Skeletal muscle tissue (tissue), 4 donors: ENCODE data around the gene IGF1R. TPM values are rescaled to one million over a fixed set of nuclear protein-coding genes. Genes with fewer than 3 reads are reported as not detected.

Experiments used
- H3K27ac ChIP-seq: one replicate; pipeline ENCODE4 v1.7.0; 2013; ENCODE audit warnings: mild to moderate bottlenecking, low read depth, low read length, inconsistent platforms
- H3K27me3 ChIP-seq, 3 donors: one replicate each; pipeline ENCODE4 v1.7.0; 2013; ENCODE audit warnings: low read length in 3 of 3; ENCODE audit not compliant: control insufficient read depth in 3 of 3, insufficient read depth in 3 of 3
- H3K36me3 ChIP-seq, 3 donors: one replicate each; pipeline ENCODE4 v1.7.0; 2013; ENCODE audit warnings: low read length in 3 of 3; ENCODE audit not compliant: control insufficient read depth in 3 of 3, insufficient read depth in 3 of 3
- H3K4me1 ChIP-seq, 3 donors: one replicate each; pipeline ENCODE4 v1.7.0; 2013; ENCODE audit warnings: low read length in 3 of 3, mild to moderate bottlenecking in 3 of 3; ENCODE audit not compliant: control insufficient read depth in 3 of 3, insufficient read depth in 3 of 3
- H3K4me3 ChIP-seq, 3 donors: one replicate each; pipeline ENCODE4 v1.7.0; 2013; ENCODE audit warnings: low read length in 3 of 3
- H3K9ac ChIP-seq, 3 donors: one replicate each; pipeline ENCODE4 v1.7.0; 2013; ENCODE audit warnings: low read length in 3 of 3, mild to moderate bottlenecking in 3 of 3, moderate library complexity in 2 of 3, low read depth in 1 of 3
- H3K9me3 ChIP-seq, 3 donors: one replicate each; pipeline ENCODE4 v1.7.0; 2013; ENCODE audit warnings: low read length in 3 of 3; ENCODE audit not compliant: control insufficient read depth in 3 of 3
- total RNA-seq: library from RNA; depleted of rRNA; stranded (reverse); fragments of >200 nt; gene quantifications from one replicate; pipeline ENCODE4 v1.2.3, GENCODE V29; 2014
- donor health status: Osteomylitis.

IGF1R gene
- total RNA-seq, 1 donor from 2014 or later: 25.6 TPM

DNA sequence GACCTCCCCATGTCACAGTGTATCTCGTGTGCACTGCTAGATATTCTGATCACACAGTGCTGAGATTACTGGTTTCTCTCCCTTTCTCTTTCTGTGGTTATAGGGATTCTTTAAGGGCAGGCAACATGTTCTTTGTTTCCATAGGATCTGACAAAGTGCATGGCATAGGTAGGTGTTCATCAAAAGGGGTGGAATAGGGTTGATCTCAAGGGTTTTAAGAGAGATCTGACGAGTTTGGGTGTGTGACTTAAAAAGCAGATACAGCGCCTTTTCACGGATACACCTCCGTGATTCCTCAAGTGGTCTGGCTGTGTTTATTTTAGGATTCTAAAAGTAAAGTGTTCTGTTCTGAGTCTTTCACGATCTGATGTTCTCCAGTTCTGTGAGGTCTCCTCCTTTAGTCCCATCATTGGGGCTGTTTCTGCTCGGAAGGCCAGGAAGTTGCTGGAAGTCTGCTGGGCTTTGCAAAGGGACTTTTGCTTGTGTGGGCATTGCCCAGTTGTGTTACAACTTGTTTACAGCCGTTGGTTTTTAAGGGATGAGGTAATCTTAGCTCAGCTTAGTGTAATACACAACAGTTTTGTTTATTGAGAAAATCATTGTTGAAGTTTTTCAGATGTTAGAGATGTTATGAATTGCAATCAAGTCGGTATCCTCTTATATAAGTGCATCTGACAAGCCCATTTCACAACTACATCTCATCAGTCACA is 34.8 kb downstream of the IGF1R start:
- H3K4me1 ChIP-seq: peaks cover 3 to 36% (median 4%) of the 10 kb centered on the region in 3 donors
- H3K9ac ChIP-seq: no peak overlapping the region
- H3K27me3 ChIP-seq: no peaks in the 10 kb centered on the region
- H3K9me3 ChIP-seq: no peaks in the 10 kb centered on the region
- H3K27ac ChIP-seq: no peak overlapping the region
- no peaks in the 10 kb centered on the region for H3K36me3 ChIP-seq
- no peak overlapping the region for H3K4me3 ChIP-seq

DNA sequence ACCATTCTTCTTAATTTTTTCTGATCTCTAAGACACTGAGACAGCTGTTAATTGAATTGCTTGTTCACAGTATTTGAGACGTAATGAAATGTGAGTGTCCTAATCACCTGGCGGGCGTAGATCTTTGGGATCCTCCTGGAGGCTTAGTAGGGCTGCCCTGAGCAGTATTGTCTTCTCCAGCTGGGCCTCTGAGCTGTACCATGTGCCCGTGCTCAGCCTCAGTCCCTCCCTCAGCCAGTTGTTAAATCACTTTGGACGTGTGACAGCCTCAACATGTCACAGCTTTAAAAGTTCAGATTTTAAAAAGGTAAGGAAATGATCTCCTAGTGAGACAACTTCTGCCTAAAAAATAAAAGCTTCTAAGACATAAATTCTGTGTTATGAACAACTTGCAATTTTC is 35.5 kb downstream of the IGF1R start:
- Histone ChIP-seq H3K27ac (no peak overlapping the region), H3K9ac (no peak overlapping the region), H3K9me3 (no peaks in the 10 kb centered on the region), H3K27me3 (no peaks in the 10 kb centered on the region), H3K4me1 (peaks cover 3 to 36% (median 4%) of the 10 kb centered on the region in 3 donors), H3K36me3 (no peaks in the 10 kb centered on the region), H3K4me3 (no peak overlapping the region)

DNA sequence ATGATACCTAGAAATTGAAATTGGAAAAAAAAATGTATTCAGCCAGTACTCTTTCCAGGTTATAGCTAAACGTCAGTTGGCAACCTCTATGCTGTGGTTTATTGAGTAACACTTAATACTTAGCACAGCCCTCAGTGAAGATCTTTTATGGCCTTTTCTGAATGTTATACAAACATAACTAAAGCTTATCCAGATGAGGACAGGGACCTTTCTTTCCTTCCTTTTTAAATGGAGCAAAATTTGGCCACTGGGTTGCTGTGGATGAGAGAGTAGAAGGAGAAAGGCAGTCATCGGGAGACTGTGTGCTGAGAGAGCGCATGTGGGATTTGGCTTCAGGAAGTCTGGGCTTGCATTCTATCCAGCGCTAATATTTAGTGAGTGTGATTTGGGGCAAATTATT is 36.1 kb downstream of the IGF1R start:
- no peak overlapping the region for H3K4me3 ChIP-seq
- H3K27me3 ChIP-seq: no peaks in the 10 kb centered on the region
- no peaks in the 10 kb centered on the region for H3K9me3 ChIP-seq
- no peak overlapping the region for H3K9ac ChIP-seq
- no peak overlapping the region for H3K27ac ChIP-seq
- peaks cover 3 to 34% (median 5%) of the 10 kb centered on the region in 3 donors for H3K4me1 ChIP-seq
- H3K36me3 ChIP-seq: no peaks in the 10 kb centered on the region

DNA sequence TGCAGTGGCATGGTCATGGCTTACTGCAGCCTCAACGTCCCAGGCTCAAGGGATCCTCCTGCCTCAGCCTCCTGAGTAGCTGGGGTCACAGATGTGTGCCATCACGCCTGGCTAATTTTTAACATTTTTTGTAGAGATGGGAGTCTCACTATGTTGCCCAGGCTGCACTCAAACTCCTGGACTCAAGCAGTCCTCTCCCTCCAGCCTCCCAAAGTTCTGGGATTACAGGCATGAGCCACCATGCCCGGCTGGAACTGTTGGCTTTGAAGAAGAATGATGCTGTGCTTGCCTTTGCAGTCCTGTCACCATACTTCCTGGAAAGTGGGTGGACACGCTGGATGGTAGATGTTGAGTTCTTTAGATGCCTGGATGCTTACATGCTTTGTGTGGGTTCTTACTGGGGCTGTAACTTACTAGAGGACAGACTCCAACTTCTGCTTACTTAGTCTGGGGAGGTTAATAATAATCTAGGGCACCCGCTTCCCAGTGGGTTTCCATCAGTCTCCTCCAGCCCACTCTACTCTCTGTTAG is 36.7 kb downstream of the IGF1R start:
- Histone ChIP-seq H3K27ac (no peak overlapping the region), H3K27me3 (no peaks in the 10 kb centered on the region), H3K36me3 (no peaks in the 10 kb centered on the region), H3K4me3 (no peak overlapping the region), H3K9me3 (no peaks in the 10 kb centered on the region), H3K9ac (no peak overlapping the region), H3K4me1 (peaks cover 3 to 34% (median 9%) of the 10 kb centered on the region in 3 donors)

DNA sequence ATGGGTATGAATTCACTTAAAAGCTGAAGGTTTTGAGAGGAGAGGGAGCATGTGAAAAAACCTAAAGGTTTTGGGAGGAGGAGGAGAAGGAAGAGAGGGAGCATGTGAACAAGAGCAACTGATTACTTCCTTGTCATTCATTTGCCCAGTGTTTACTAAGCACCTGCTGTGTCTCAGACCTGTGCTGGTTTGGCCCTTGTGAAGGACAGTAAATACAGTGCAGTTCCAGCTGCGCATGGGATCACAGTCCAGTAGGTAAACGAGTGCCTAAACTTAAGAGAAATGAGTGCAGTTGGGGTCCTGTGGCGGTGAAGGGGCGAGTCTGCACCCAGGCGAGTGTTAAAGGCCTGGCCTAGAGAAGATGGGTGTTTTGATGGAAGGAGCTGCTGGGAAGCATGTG is 38.6 kb downstream of the IGF1R start:
- no peaks in the 10 kb centered on the region for H3K9me3 ChIP-seq
- no peak overlapping the region for H3K4me3 ChIP-seq
- H3K9ac ChIP-seq: no peak overlapping the region
- no peaks in the 10 kb centered on the region for H3K27me3 ChIP-seq
- no peaks in the 10 kb centered on the region for H3K36me3 ChIP-seq
- H3K27ac ChIP-seq: no peak overlapping the region
- H3K4me1 ChIP-seq: peaks cover 3 to 26% (median 9%) of the 10 kb centered on the region in 3 donors

DNA sequence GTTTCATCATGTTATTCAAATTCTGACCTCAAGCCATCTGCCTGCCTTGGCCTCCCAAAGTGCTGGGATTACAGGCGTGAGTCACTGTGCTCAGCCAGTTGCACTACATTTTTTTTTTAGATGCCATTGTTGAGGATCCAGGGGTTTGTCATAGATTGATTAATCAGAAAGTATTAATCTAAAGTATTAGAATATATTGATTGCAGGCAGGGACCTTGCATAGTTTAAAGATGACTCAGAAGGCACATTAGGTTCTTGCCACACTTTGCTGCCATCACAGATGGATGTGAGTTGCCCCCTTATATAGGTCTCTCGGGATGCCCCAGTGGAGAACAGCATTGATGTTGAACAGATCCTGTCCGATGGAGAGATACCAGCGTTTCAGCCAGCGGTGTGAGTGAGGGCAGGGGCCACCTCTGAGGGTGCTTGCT is 41.1 kb downstream of the IGF1R start:
- peaks cover 4 to 26% (median 20%) of the 10 kb centered on the region in 3 donors for H3K4me1 ChIP-seq
- H3K36me3 ChIP-seq: no peaks in the 10 kb centered on the region
- H3K27ac ChIP-seq: no peak overlapping the region
- H3K9me3 ChIP-seq: no peaks in the 10 kb centered on the region
- H3K9ac ChIP-seq: no peak overlapping the region
- H3K4me3 ChIP-seq: no peak overlapping the region
- no peaks in the 10 kb centered on the region for H3K27me3 ChIP-seq

DNA sequence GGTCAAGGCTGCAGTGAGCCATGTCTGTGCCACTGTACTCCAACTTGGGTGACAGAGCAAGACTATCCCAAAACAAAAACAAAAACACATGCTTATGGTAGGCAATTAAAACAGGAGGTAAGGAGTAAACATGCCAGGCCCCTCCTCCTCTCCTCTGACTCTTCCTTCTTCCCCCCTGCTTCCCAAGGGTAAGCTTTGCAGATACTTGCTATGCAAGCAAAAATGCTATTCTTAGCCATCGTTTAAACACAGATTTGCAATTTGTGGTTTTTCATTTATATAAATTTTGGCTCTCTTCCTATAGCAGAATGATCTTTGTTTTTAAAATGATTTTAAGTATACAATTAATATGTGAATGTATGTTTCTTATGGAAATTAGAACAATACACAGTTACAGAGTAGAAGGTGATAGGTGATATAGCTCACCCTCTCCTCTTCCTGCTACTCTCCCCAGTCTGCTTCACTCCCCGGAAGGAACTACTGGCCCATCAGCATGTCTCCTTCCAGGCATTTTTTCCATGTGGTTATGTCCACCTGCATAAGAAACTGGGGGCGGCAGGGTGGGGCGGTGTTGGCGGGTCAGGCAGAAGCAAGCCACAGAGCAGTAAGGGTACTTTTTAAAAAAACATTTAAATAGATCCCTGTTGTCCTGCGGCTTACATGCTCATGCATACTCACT is 42.1 kb downstream of the IGF1R start:
- Histone ChIP-seq H3K27me3 (no peaks in the 10 kb centered on the region), H3K9me3 (no peaks in the 10 kb centered on the region), H3K27ac (no peak overlapping the region), H3K36me3 (no peaks in the 10 kb centered on the region), H3K4me3 (no peak overlapping the region), H3K4me1 (peaks cover 4 to 20% (median 19%) of the 10 kb centered on the region in 3 donors), H3K9ac (no peak overlapping the region)

DNA sequence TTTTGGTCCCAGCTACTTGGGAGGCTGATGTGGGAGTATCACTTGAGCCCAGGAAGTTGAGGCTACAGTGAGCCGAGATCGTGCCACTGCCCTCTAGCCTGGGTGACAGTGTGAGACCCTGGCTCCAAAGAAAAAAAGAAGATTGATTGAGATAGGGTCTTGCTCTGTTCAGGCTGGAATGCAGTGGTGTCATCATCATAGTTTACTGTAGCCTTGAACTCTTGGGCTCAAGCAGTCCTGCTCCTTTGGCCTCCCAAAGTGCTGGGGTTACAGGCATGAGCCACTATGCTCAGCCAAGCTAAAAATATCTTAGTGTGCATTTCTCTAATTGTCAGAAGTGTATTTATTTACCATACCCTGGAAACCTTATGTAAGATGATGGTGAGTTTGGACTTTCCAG is 43.9 kb downstream of the IGF1R start:
- H3K4me1 ChIP-seq: peaks cover 4 to 22% (median 18%) of the 10 kb centered on the region in 3 donors
- H3K9ac ChIP-seq: no peak overlapping the region

DNA sequence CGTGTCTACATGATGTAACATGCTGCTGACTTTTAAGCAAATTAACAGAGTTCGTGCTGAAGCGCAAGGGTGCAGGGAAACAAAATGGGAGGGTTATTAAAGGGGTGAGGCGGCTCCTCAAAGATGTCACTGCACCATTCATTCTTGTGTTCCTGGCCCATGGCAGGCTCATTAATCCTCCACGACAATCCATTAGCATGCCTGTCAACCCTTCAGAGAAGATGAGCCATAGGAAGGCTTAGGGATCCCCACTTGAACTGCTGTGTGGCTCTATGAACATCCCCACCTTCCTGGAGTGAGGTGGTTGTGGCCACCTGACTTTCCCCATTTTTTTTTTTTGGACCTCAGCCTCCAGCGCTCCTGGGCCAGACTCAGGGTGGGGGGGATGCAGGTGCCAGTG is 45.8 kb downstream of the IGF1R start:
- Histone ChIP-seq H3K36me3 (no peaks in the 10 kb centered on the region), H3K9me3 (no peaks in the 10 kb centered on the region), H3K4me1 (peaks cover 4 to 27% (median 22%) of the 10 kb centered on the region in 3 donors), H3K9ac (no peak overlapping the region), H3K4me3 (no peak overlapping the region), H3K27me3 (no peaks in the 10 kb centered on the region), H3K27ac (no peak overlapping the region)

More for the DNA sequence above, 43.9 kb downstream of the IGF1R start:
- Histone ChIP-seq H3K4me3 (no peak overlapping the region), H3K9me3 (no peaks in the 10 kb centered on the region), H3K36me3 (no peaks in the 10 kb centered on the region), H3K27me3 (no peaks in the 10 kb centered on the region), H3K27ac (no peak overlapping the region)

DNA sequence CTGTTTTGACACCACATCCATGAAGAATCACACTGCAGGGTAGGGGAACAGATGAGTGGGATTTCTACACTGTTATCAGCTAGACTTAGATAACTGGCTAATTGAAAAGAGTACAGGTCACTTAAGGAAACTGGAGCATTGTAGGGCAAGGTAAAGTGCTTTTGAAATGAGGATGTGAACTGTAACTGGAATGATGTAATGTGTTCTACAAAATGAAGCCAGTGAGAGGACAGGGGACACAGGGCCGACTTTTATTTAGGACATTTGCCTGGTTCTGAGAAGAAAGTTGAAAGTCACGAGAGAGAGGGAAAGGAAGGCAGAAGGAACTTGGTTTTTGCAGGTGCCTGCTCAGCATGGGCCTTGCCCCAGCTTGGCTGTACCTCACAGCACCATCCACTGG is 50.5 kb downstream of the IGF1R start:
- Histone ChIP-seq H3K4me1 (peaks cover 0 to 19% (median 16%) of the 10 kb centered on the region in 3 donors), H3K27ac (no peak overlapping the region), H3K4me3 (no peak overlapping the region), H3K9ac (no peak overlapping the region), H3K36me3 (no peaks in the 10 kb centered on the region), H3K9me3 (no peaks in the 10 kb centered on the region), H3K27me3 (no peaks in the 10 kb centered on the region)
